ENCODE results near the gene NME7. TPM values are rescaled to one million over a fixed set of nuclear protein-coding genes. Genes with fewer than 3 reads are reported as not detected.

NME7 gene
- total RNA-seq, 1 experiment from 2014 or later = 21.8 TPM

- no peak overlapping the region for H3K27ac ChIP-seq (ENCODE audit: low read depth, low read length)
- no peak overlapping the region for H2AFZ ChIP-seq (ENCODE audit: low read depth, low read length, poor library complexity, severe bottlenecking)
- DNase-seq (ENCODE audit: low read depth, low spot score) (no peak), ATAC-seq (no peak)
- H3K79me2 ChIP-seq (ENCODE audit: insufficient read depth, low read length) = no peaks in the 10 kb centered on the region
- ChIA-PET RAD21 (ENCODE audit: low non-redundant PET in 1 of 2, low total read pairs in 2 of 2, uncharacterized antibody in 2 of 2, unreplicated experiment in 2 of 2) (no interaction called here), CTCF (no interaction called here), POLR2A (no interaction called here)
- no peaks in the 10 kb centered on the region for H3K4me1 ChIP-seq (ENCODE audit: control insufficient read depth in 1 of 2, insufficient read depth in 2 of 2, low read length in 2 of 2)
- H4K20me1 ChIP-seq (ENCODE audit: insufficient read depth) = no peaks in the 10 kb centered on the region
- intact Hi-C loops (cut with micrococcal nuclease) = no loop called here
- no peak overlapping the region for H3K9ac ChIP-seq (ENCODE audit: low read length)
- H3K4me2 ChIP-seq (ENCODE audit: low read length) = no peak overlapping the region
- TF ChIP-seq SIN3A (IDR thresholded peaks at IDR 0.05; ENCODE audit: low read depth) (no peak), SP1 (IDR thresholded peaks at IDR 0.05; ENCODE audit: low read depth) (no peak), EGR1 (IDR thresholded peaks at IDR 0.05; ENCODE audit: low read depth) (no peak), RAD21 (IDR thresholded peaks at IDR 0.05; ENCODE audit: low read depth) (no peak), EZH2 (IDR thresholded peaks at IDR 0.05) (no peak)
- TF ChIP-seq, protein P1, sequence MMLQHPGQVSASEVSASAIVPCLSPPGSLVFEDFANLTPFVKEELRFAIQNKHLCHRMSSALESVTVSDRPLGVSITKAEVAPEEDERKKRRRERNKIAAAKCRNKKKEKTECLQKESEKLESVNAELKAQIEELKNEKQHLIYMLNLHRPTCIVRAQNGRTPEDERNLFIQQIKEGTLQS (IDR thresholded peaks at IDR 0.05) = no peak
- TF ChIP-seq, protein P2, sequence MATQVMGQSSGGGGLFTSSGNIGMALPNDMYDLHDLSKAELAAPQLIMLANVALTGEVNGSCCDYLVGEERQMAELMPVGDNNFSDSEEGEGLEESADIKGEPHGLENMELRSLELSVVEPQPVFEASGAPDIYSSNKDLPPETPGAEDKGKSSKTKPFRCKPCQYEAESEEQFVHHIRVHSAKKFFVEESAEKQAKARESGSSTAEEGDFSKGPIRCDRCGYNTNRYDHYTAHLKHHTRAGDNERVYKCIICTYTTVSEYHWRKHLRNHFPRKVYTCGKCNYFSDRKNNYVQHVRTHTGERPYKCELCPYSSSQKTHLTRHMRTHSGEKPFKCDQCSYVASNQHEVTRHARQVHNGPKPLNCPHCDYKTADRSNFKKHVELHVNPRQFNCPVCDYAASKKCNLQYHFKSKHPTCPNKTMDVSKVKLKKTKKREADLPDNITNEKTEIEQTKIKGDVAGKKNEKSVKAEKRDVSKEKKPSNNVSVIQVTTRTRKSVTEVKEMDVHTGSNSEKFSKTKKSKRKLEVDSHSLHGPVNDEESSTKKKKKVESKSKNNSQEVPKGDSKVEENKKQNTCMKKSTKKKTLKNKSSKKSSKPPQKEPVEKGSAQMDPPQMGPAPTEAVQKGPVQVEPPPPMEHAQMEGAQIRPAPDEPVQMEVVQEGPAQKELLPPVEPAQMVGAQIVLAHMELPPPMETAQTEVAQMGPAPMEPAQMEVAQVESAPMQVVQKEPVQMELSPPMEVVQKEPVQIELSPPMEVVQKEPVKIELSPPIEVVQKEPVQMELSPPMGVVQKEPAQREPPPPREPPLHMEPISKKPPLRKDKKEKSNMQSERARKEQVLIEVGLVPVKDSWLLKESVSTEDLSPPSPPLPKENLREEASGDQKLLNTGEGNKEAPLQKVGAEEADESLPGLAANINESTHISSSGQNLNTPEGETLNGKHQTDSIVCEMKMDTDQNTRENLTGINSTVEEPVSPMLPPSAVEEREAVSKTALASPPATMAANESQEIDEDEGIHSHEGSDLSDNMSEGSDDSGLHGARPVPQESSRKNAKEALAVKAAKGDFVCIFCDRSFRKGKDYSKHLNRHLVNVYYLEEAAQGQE (IDR thresholded peaks at IDR 0.05; ENCODE audit: low read depth) = no peak
- TF ChIP-seq, protein P3, sequence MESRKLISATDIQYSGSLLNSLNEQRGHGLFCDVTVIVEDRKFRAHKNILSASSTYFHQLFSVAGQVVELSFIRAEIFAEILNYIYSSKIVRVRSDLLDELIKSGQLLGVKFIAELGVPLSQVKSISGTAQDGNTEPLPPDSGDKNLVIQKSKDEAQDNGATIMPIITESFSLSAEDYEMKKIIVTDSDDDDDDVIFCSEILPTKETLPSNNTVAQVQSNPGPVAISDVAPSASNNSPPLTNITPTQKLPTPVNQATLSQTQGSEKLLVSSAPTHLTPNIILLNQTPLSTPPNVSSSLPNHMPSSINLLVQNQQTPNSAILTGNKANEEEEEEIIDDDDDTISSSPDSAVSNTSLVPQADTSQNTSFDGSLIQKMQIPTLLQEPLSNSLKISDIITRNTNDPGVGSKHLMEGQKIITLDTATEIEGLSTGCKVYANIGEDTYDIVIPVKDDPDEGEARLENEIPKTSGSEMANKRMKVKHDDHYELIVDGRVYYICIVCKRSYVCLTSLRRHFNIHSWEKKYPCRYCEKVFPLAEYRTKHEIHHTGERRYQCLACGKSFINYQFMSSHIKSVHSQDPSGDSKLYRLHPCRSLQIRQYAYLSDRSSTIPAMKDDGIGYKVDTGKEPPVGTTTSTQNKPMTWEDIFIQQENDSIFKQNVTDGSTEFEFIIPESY (IDR thresholded peaks at IDR 0.05; ENCODE audit: extremely low read depth, insufficient replicate concordance, low read length) = no peak
- H3K4me3 ChIP-seq (replicated peaks in 1 of 2; ENCODE audit: low read depth in 1 of 2, low read length in 2 of 2) = no peak overlapping the region
- H3K9me2 ChIP-seq (ENCODE audit: insufficient read depth) = no peaks in the 10 kb centered on the region
- no peaks in the 10 kb centered on the region for H3K9me3 ChIP-seq (ENCODE audit: control insufficient read depth in 1 of 2, insufficient read depth in 1 of 2, low read depth in 1 of 2, low read length in 2 of 2)
- no TSS peak for BruUV-seq (replicated peaks)
- H3K36me3 ChIP-seq (ENCODE audit: control insufficient read depth in 1 of 2, insufficient read depth in 2 of 2, low read length in 2 of 2) = no peaks in the 10 kb centered on the region
- H3K27me3 ChIP-seq (ENCODE audit: insufficient read depth, low read length) = no peaks in the 10 kb centered on the region
Measured at GRCh38 chr1:169295846-169296245, 71.8 kb downstream of the NME7 start.
